ENCODE data around the gene PDX1.

PDX1 gene

DNA sequence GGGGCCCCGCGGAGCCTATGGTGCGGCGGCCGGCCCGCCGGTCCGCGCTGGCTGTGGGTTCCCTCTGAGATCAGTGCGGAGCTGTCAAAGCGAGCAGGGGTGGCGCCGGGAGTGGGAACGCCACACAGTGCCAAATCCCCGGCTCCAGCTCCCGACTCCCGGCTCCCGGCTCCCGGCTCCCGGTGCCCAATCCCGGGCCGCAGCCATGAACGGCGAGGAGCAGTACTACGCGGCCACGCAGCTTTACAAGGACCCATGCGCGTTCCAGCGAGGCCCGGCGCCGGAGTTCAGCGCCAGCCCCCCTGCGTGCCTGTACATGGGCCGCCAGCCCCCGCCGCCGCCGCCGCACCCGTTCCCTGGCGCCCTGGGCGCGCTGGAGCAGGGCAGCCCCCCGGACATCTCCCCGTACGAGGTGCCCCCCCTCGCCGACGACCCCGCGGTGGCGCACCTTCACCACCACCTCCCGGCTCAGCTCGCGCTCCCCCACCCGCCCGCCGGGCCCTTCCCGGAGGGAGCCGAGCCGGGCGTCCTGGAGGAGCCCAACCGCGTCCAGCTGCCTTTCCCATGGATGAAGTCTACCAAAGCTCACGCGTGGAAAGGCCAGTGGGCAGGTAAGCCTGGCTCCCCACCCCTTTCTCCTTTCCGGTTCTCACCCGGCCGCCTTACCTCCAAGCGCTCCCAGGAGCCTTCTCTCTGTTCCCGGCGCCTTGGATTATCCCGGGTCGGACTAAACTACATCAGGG, at the start of gene PDX1:
Gene PDX1, plus strand, starts transcription at position 67 of the 743 bp plus-strand sequence. Its CDS starts 139 bp downstream, at position 206.
- DNase-seq (ENCODE audit: insufficient read length, low spot score) (no peak), FAIRE-seq (no peak)

DNA sequence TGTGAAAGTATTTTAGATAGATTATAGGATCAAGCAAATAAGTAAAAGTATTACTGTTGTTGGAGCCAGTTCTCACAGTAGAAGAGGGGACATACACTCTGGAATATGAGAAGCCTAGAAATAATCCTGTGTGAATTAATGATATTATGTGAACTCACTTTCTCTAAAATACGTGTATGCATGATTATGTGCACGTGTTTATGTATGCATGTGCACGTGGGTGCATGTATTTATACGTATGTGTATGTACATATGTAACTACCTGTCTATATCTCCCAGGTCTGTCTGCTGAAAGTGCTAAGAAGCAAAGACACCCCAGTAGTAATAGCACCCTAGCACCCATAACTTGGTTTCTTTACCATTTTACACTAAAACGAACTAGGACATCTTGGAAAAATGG, 41.5 kb upstream of the PDX1 start:
- DNase-seq (ENCODE audit: insufficient read length, low spot score) (no peak), FAIRE-seq (no peak)
- TF ChIP-seq POLR2A (IDR thresholded peaks at IDR 0.05; ENCODE audit: low read depth, low read length), result no peak

More for the DNA sequence above, at the start of gene PDX1:
- TF ChIP-seq POLR2A (IDR thresholded peaks at IDR 0.05; ENCODE audit: low read depth, low read length), result no peak

DNA sequence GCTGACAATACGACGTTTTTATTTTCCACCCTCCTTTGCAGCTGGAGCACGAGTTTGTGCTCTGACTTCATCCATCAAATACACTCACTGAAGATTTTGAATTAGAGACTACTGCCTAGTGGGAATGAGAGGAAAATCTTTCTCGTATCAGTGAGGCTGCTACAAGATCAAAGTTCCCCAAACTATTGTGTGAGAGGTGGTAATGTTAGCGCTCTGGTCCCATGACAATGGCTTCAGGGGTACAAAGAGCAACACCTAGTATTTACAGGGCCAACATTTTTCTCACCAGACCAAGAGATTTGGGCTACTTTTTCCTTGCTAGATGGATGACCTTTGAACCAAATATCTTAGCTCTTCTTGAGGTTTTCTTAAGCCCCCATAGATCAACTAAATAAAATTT, 30.3 kb upstream of the PDX1 start:
- TF ChIP-seq POLR2A (IDR thresholded peaks at IDR 0.05; ENCODE audit: low read depth, low read length), result no peak
- FAIRE-seq (no peak), DNase-seq (ENCODE audit: insufficient read length, low spot score) (no peak)

DNA sequence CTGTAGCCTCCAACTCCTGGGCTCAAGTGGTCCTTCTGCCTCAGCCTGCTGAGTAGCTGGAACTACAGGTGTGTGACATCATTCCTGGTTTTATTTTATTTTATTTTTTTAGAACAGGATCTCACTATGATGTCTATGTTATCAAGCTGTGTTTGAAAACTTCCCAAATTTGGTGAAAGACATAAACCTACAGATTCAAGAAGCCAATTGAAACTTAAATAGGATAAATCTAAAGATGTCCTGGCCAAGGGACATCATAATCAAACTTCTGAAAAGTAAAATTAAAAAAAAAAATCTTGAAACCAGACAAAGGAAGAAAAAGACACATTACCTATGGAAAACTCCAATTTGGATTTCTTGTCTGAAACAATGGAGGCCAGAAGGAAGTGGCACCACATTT, 23.1 kb upstream of the PDX1 start:
- DNase-seq (ENCODE audit: insufficient read length, low spot score) (no peak), FAIRE-seq (no peak)
- TF ChIP-seq POLR2A (IDR thresholded peaks at IDR 0.05; ENCODE audit: low read depth, low read length), result no peak

DNA sequence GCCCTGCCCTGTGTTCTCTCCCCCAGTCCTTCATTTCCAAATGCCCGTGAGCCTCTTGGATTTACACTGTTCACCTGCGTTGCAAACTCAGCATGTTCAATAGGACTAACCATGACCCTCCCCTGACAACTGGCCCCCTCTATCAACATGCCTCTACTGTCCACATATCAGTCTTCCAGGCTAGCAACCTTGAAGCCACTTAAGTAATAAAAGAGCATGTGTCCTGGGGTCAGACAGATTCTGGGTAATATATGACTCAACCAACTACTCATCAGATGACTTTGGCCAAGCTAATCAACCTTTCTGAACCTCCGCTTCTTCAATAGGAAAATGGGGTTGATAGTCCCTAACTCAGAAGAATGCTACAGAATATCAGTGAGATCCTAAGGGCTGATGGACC, 15.1 kb upstream of the PDX1 start:
- DNase-seq (ENCODE audit: insufficient read length, low spot score), result no peak
- no peak for FAIRE-seq
- TF ChIP-seq POLR2A (IDR thresholded peaks at IDR 0.05; ENCODE audit: low read depth, low read length), result no peak

DNA sequence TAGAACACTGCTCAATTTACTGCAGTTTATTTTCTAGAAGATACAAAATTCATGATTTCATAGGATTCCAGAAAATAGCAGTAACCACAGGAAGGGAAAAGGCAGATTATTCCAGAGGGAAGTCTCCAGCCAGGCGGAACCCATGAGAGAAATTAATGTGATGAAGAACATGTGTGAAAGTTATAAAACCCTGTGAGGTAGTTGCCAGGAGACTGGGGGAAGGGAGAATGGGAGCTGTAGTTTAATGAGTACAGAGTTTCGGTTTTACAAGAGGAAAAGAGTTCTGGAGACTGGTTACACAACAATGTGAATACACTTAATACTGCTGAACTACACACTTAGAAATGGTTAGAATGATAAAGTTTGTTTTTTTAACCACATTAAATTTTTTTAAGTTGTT, 14.2 kb upstream of the PDX1 start:
- DNase-seq (ENCODE audit: insufficient read length, low spot score) (no peak), FAIRE-seq (no peak)
- TF ChIP-seq POLR2A (IDR thresholded peaks at IDR 0.05; ENCODE audit: low read depth, low read length), result no peak

DNA sequence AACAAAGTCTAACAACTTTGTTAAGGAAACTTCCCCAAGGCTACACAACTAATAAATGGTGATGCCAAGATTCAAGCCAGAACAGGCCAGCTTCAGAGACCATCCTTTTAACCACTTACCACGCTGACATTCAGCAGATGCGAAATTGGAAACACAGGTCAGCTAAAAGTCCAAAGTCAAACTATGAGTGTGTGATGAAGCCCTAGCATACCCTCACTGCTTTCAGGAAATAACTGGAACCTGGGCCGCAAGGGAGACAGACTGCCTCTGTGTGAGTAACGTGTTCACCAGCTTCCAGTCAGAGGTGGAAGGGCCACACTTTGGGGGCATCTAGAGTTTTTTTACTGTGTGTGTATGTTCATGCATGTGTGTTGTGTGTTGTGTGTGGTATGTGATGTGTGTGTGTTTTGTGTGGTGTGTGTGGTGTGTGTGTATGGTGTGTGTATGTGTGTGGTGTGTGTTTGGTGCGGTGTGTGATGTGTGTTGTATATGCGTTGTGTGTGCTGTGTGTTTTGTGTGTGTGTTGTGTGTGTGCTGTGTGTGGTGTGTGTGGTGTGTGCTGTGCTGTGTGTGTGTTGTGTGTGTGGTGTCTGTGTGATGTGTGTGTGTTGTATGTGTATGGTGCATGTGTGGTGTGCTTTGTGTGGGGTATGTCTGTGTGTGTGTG, 12.5 kb upstream of the PDX1 start:
- no peak for TF ChIP-seq POLR2A (IDR thresholded peaks at IDR 0.05; ENCODE audit: low read depth, low read length)
- DNase-seq (ENCODE audit: insufficient read length, low spot score) (no peak), FAIRE-seq (no peak)

DNA sequence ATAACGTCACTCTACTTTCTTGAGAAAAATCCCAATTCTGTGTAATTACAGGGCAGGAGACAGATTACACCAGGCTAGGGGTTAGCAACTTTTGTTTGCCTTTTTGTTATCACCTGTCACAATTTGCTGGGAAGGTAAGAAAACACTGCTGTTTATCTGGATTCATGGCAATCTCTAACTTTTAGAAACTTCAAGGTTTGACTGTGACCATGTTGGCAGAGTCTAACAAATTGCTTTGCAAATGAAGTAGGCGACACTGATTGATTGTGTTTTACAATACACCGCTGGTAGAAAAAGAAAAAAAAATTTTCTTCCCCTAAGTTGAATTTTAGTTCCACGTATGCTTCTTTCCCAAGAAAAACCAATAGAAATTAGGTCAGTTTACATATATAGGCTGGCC, 10.4 kb upstream of the PDX1 start:
- DNase-seq (ENCODE audit: insufficient read length, low spot score), result no peak
- FAIRE-seq, result no peak
- TF ChIP-seq POLR2A (IDR thresholded peaks at IDR 0.05; ENCODE audit: low read depth, low read length), result no peak

DNA sequence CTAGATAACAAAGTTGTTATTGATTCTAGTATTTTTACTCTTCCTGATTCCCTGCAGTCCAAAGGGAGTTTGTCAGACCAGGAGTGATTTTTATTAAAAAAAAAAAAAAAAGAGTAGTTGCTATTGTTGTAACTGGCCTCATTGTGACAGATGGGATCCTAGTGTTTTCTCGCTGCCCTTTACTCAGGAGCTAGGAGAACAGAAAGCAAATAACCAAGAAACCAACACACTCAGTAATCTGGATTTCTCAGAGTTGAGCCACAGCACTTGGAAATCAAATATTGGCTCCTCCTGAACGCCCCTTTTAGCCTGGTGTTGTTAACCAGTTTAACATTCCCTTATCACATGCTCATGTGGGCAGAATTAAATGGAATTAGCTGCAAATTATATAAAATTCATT, 8.3 kb upstream of the PDX1 start:
- no peak for TF ChIP-seq POLR2A (IDR thresholded peaks at IDR 0.05; ENCODE audit: low read depth, low read length)
- no peak for FAIRE-seq
- no peak for DNase-seq (ENCODE audit: insufficient read length, low spot score)

DNA sequence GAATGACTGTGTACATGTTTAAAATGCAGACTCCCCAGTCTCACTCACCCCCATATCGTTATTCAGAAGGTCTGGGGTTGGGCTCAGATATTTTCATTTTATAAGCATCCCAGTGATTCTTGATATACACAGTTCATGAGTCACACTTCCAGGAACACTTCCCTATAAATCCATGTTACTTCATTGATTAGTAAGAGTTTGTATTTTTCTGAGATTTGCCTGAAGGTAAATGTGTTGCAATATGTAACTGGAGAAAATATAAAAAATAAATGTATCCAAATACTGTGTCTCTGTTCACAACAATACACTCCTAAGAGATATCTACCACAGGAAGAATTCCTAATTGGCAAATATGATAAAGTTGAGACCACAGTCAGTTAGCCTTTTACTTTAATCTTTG, 6.6 kb upstream of the PDX1 start:
- TF ChIP-seq POLR2A (IDR thresholded peaks at IDR 0.05; ENCODE audit: low read depth, low read length), result no peak
- no peak for FAIRE-seq
- DNase-seq (ENCODE audit: insufficient read length, low spot score), result no peak

DNA sequence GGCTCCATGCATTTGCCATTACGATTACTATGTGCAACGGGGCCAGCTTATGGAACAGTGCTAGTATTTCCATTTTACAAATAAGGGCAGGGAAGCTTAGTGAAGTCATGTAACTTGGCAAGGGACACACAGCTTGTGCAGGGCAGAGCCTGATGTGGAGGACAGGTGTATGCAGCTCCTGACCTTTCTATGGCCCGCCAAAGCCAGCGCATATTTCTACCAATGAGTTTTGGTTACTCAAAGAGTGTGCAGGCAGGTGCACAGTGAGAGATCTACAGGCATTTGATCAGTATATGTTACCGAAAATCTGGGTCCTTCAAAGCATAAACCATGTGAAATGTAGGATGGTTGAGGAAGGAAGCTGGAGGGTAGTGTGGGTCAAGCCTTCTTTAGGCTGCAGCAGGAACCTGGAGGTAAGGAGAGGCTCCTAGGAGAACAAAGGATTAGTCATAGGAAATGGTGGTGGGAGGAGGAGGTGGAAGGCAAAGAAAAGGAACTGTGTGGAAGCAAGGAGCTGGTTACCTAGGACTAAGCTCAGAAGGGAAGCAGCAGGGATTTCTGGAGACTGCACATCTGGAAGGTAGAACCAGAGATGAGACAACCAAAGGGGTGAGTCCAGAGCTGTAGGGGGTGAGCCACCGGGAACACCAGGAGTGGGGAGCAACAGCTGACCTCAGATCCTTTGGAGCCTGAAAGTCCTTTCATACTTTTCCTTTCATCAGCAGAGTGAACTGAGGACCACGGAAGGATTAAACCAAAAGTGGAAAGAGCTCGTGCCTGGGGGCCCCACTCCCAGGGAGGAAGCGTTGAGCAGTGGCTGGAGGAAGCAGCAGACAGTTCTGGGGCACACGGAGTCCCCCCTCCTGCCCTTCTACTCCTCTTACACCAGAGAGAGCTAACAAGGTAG, 4.2 kb upstream of the PDX1 start:
- FAIRE-seq (no peak), DNase-seq (ENCODE audit: insufficient read length, low spot score) (no peak)
- no peak for TF ChIP-seq POLR2A (IDR thresholded peaks at IDR 0.05; ENCODE audit: low read depth, low read length)

DNA sequence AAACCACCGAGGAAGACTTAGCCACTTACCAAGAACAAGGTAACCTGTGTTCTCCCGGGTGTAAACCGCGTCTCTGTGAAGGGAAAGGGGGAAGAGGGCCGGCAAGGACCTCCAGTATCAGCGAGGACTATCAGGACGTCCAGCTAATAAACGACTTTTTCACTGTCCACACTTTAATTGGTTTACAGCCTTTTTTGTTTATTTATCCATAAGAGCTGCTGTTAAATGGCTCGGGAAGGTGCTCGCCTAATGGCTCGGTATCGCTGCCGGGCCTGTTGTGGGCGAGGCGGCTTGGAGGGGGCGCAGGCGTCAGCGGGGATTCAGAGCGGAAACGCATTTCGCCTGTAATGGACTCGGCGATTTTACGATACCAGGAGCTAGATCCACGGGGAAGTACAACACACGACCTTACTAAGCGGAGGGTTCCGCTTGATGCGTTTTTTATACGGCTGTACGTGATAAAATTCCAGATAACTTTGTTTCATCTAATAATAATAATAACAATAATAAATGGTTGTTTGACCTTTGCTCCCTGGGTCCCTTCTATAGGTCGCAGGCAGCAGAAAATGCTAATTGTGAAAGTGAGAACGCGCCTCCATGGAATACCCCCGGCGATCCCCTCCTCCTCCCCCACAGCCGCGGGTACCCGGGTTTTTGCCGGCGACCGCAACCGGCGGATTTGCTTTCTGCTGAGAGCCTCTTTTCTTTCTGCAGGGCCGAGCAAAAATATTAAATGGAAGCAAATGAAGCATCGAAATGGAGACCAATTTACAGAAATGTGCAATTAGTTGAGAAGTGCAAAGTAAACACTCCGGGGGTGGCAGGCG, 2.5 kb upstream of the PDX1 start:
- FAIRE-seq, result no peak

More for the DNA sequence above, 2.5 kb upstream of the PDX1 start:
- no peak for TF ChIP-seq POLR2A (IDR thresholded peaks at IDR 0.05; ENCODE audit: low read depth, low read length)
- DNase-seq (ENCODE audit: insufficient read length, low spot score), result no peak
